NCI-H460 (cell line): ENCODE data around the gene DCAF4. TPM values are rescaled to one million over a fixed set of nuclear protein-coding genes. Genes with fewer than 3 reads are reported as not detected.

ENCODE experiments used
- total RNA-seq: library from RNA; depleted of rRNA; stranded (reverse); fragments of >200 nt; shearing (Covaris generic); gene quantifications from 2 replicates; pipeline ENCODE4 v1.2.3, GENCODE V29; 2014; rRNA removed

The DCAF4 gene
- total RNA-seq, 1 experiment from 2014 or later: 18.8 TPM

Other genes starting within 250 kb of the DCAF4 start
- gene DPF3, start 32.4 kb upstream of the DCAF4 start, total RNA-seq: not detected in 2 replicates
- gene ZFYVE1, start 100.6 kb downstream of the DCAF4 start, total RNA-seq: 4.3 and 5.8 TPM in 2 replicates
- 30.0 and 35.0 TPM in 2 replicates for gene RBM25, start 132.1 kb downstream of the DCAF4 start, total RNA-seq
- 34.1 and 48.2 TPM in 2 replicates for gene PSEN1, start 210.0 kb downstream of the DCAF4 start, total RNA-seq